ENCODE measurements around the gene TMEM184A. TPM values are rescaled to one million over a fixed set of nuclear protein-coding genes. Genes with fewer than 3 reads are reported as not detected.

The TMEM184A gene
- total and polyA plus RNA-seq, 4 experiments from 2014 or later: not detected

- H3K4me3 Mint-ChIP-seq: no peak overlapping the region
- Histone ChIP-seq H3K4me3 (ENCODE audit: low read length in 2 of 2) (no peak overlapping the region), H3K9me3 (ENCODE audit: control insufficient read depth in 1 of 2, low read length in 2 of 2) (peaks cover 0 to under 1% of the 10 kb centered on the region in 2 donors), H3K4me1 (ENCODE audit: insufficient read depth, low read length) (peaks cover 22% of the 10 kb centered on the region), H3K27me3 (ENCODE audit: insufficient read depth, low read length) (peaks cover 9% of the 10 kb centered on the region), H3K27ac (ENCODE audit: low read depth, low read length) (no peak overlapping the region), H3K36me3 (ENCODE audit: insufficient read depth, low read length) (no peaks in the 10 kb centered on the region)
- H3K4me1 Mint-ChIP-seq: peaks cover 8 to 24% (median 18%) of the 10 kb centered on the region in 4 donors
- intact Hi-C loops (cut with micrococcal nuclease): no loop called here
- no peak for DNase-seq
- ChIA-PET CTCF (ENCODE audit: partially characterized antibody) (no interaction called here), POLR2A (ENCODE audit: partially characterized antibody) (no interaction called here)
- peaks cover 0 to 4% of the 10 kb centered on the region in 2 donors for H3K36me3 Mint-ChIP-seq
- no peak overlapping the region for H3K27ac Mint-ChIP-seq
- H3K9me3 Mint-ChIP-seq: peaks cover 0 to 9% (median 4%) of the 10 kb centered on the region in 8 donors
- peaks cover 36 to 56% of the 10 kb centered on the region in 2 donors for H3K27me3 Mint-ChIP-seq
These were observed 38.0 kb upstream of the TMEM184A start for GRCh38 chr7:1593904-1594421.

DNA sequence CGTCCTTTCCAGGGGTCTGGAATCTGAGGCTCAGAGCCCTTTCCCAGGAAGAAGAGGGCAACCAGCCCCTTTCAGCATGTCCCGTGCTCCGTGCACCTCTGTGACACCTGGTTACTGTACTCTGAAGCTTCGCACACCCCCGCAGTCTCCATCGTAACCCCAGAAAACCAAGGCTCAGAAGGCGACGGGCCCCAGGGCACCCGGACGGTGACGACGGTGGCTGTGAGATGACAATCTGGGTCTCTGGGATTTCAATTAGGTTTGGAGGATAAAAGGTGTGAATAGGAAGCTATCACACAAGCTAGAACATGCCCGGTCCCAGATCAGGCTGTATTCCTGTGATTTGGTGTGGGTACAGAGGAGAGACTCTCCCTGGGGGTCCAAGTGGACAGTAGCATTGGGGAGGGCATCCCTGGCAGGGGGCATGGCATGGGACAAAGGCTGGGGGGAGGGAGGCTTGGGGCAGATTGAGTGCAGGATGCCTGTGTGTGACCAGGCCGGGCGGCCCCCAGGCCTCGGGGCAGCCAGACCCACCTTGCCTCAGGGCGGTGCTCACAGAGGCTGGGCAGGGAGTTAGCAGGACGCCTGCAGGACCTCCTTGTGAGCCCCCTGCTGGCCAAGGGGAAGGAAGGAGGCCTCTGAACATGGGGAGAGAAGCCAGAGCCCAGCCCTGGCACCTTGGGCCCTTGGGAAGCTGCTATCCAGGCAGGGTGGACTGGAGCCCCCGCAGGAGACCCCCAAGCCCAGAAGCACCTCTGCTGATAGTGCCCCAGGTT, 37.3 kb upstream of the TMEM184A start:
- ChIA-PET POLR2A (ENCODE audit: partially characterized antibody) (no interaction called here), CTCF (ENCODE audit: partially characterized antibody) (no interaction called here)
- no peak for DNase-seq

GRCh38 chr7:1592299-1592871, 36.4 kb upstream of the TMEM184A start:
- ChIA-PET POLR2A (ENCODE audit: partially characterized antibody) (no interaction called here), CTCF (ENCODE audit: partially characterized antibody) (no interaction called here)
- intact Hi-C loops (cut with micrococcal nuclease): no loop called here
- Histone ChIP-seq H3K27me3 (ENCODE audit: insufficient read depth, low read length) (peaks cover 9% of the 10 kb centered on the region), H3K27ac (ENCODE audit: low read depth, low read length) (no peak overlapping the region), H3K36me3 (ENCODE audit: insufficient read depth, low read length) (no peaks in the 10 kb centered on the region), H3K9me3 (ENCODE audit: control insufficient read depth in 1 of 2, low read length in 2 of 2) (peaks cover 0 to 4% of the 10 kb centered on the region in 2 donors), H3K4me1 (ENCODE audit: insufficient read depth, low read length) (peaks cover 22% of the 10 kb centered on the region), H3K4me3 (ENCODE audit: low read length in 2 of 2) (no peak overlapping the region)
- Mint-ChIP-seq H3K27ac (peak overlapping the region in 1 of 7 donors; percentile 15), H3K9me3 (peaks cover 0 to 9% (median 3%) of the 10 kb centered on the region in 8 donors), H3K4me3 (peak overlapping the region; percentile 29 to 82 (median 56)), H3K4me1 (peaks cover 8 to 23% (median 17%) of the 10 kb centered on the region in 4 donors), H3K36me3 (peaks cover 0 to 4% of the 10 kb centered on the region in 2 donors), H3K27me3 (peaks cover 36 to 55% of the 10 kb centered on the region in 2 donors)
- DNase-seq: peak in 1 of 5 donors; percentile 8

More for the DNA sequence above, 37.3 kb upstream of the TMEM184A start:
- Mint-ChIP-seq H3K9me3 (peaks cover 0 to 9% (median 4%) of the 10 kb centered on the region in 8 donors), H3K27ac (no peak overlapping the region), H3K4me3 (peak overlapping the region in 4 of 8 donors; percentile 4 to 72 (median 22)), H3K27me3 (peaks cover 36 to 53% of the 10 kb centered on the region in 2 donors), H3K36me3 (peaks cover 0 to 4% of the 10 kb centered on the region in 2 donors), H3K4me1 (peaks cover 8 to 23% (median 17%) of the 10 kb centered on the region in 4 donors)
- Histone ChIP-seq H3K27ac (ENCODE audit: low read depth, low read length) (no peak overlapping the region), H3K27me3 (ENCODE audit: insufficient read depth, low read length) (peaks cover 9% of the 10 kb centered on the region), H3K4me1 (ENCODE audit: insufficient read depth, low read length) (peaks cover 22% of the 10 kb centered on the region), H3K9me3 (ENCODE audit: control insufficient read depth in 1 of 2, low read length in 2 of 2) (peaks cover 0 to 4% of the 10 kb centered on the region in 2 donors), H3K4me3 (ENCODE audit: low read length in 2 of 2) (no peak overlapping the region), H3K36me3 (ENCODE audit: insufficient read depth, low read length) (no peaks in the 10 kb centered on the region)
- intact Hi-C loops (cut with micrococcal nuclease): no loop called here

DNA sequence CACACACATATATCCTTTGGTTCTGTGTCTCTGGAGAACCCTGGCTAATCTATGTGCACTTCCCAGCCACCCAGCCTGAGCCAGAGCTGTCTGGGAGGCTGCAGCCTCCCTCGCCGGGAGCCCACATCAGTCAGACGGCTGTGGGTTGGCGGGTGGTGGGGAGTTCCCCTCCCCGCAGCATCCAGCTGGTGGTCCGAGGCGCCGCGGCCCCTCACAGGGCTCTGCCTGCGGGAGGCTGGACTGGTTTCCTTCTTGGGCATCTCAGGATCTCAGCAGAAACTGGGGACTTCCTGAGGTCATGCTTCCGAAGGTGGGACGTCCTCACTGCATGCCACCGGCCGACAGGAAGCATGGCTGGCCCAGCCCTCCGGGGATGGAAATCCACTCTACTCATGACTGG, 35.9 kb upstream of the TMEM184A start:
- Histone ChIP-seq H3K4me1 (ENCODE audit: insufficient read depth, low read length) (peaks cover 22% of the 10 kb centered on the region), H3K4me3 (ENCODE audit: low read length in 2 of 2) (no peak overlapping the region), H3K9me3 (ENCODE audit: control insufficient read depth in 1 of 2, low read length in 2 of 2) (peaks cover 0 to 4% of the 10 kb centered on the region in 2 donors), H3K27me3 (ENCODE audit: insufficient read depth, low read length) (peaks cover 9% of the 10 kb centered on the region), H3K27ac (ENCODE audit: low read depth, low read length) (no peak overlapping the region), H3K36me3 (ENCODE audit: insufficient read depth, low read length) (no peaks in the 10 kb centered on the region)
- H3K27ac Mint-ChIP-seq: peak overlapping the region in 1 of 7 donors; percentile 68
- peaks cover 0 to 4% of the 10 kb centered on the region in 2 donors for H3K36me3 Mint-ChIP-seq
- H3K27me3 Mint-ChIP-seq: peaks cover 36 to 54% of the 10 kb centered on the region in 2 donors
- H3K9me3 Mint-ChIP-seq: peaks cover 0 to 9% (median 2%) of the 10 kb centered on the region in 8 donors
- no peak for DNase-seq
- H3K4me1 Mint-ChIP-seq: peaks cover 8 to 23% (median 17%) of the 10 kb centered on the region in 4 donors
- ChIA-PET POLR2A (ENCODE audit: partially characterized antibody) (no interaction called here), CTCF (ENCODE audit: partially characterized antibody) (interaction anchor here (1.1 kb wide), 1 partner anchor 12 kb away, joined by 3 read pairs; no protein-coding TSS in a partner anchor)
- intact Hi-C loops (cut with micrococcal nuclease): no loop called here
- peak overlapping the region in 6 of 8 donors; percentile 20 to 82 (median 48) for H3K4me3 Mint-ChIP-seq

DNA sequence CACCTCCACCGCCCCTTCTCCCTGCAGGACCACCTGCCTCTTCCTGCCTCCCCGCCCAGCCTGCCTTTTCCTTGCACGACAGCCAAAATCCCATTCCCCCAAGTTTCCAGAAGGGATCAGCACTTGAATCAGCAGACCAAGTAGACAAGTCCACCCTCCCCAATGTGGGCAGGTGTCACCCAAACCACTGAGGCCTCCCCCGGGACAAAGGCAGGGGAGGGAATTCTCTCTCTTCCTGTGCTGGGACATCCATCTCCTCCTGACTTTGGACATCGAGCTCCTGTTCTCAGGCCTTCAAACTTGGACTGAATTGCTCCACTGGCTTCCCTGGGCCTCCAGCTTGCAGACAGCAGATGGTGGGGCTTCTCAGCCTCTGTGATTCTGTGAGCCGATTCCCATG, 35.4 kb upstream of the TMEM184A start:
- DNase-seq: no peak
- ChIA-PET POLR2A (ENCODE audit: partially characterized antibody) (no interaction called here), CTCF (ENCODE audit: partially characterized antibody) (interaction anchor here (1.1 kb wide), 1 partner anchor 12 kb away, joined by 3 read pairs; no protein-coding TSS in a partner anchor)
- H3K4me3 Mint-ChIP-seq: peak overlapping the region in 2 of 8 donors; percentile 15 to 59
- H3K36me3 ChIP-seq (ENCODE audit: insufficient read depth, low read length): no peaks in the 10 kb centered on the region
- H3K9me3 Mint-ChIP-seq: peaks cover 0 to 9% (median 2%) of the 10 kb centered on the region in 8 donors
- intact Hi-C loops (cut with micrococcal nuclease): no loop called here
- H3K27ac ChIP-seq (ENCODE audit: low read depth, low read length): no peak overlapping the region
- H3K27ac Mint-ChIP-seq: no peak overlapping the region
- H3K27me3 ChIP-seq (ENCODE audit: insufficient read depth, low read length): peaks cover 9% of the 10 kb centered on the region
- H3K36me3 Mint-ChIP-seq: peaks cover 0 to 4% of the 10 kb centered on the region in 2 donors
- peaks cover 8 to 23% (median 17%) of the 10 kb centered on the region in 4 donors for H3K4me1 Mint-ChIP-seq
- H3K4me3 ChIP-seq (ENCODE audit: low read length in 2 of 2): no peak overlapping the region
- peaks cover 33 to 50% of the 10 kb centered on the region in 2 donors for H3K27me3 Mint-ChIP-seq
- H3K4me1 ChIP-seq (ENCODE audit: insufficient read depth, low read length): peaks cover 22% of the 10 kb centered on the region
- peaks cover 0 to 4% of the 10 kb centered on the region in 2 donors for H3K9me3 ChIP-seq (ENCODE audit: control insufficient read depth in 1 of 2, low read length in 2 of 2)

DNA sequence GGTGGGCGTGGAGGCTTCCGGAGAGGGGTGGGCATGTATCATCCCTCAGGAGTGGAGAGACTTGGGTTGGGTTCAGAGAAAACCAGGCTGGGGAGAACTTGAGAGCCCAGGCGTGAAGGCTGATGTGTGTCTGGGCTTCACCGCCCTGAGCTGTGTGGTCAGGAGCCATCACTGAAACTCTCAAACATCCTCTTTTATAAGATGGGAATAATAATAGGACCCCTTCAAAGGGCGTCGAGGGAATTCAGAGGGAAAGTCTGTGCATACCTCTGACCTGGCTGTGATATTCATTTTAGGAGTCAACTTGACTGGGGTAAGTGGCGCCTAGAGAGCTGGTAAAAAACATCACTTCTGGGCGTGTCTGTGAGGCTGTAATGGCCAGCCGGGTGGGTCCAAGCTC, 34.9 kb upstream of the TMEM184A start:
- DNase-seq: no peak
- ChIA-PET CTCF (ENCODE audit: partially characterized antibody) (interaction anchor here (1.1 kb wide), 1 partner anchor 13 kb away, joined by 3 read pairs; no protein-coding TSS in a partner anchor), POLR2A (ENCODE audit: partially characterized antibody) (no interaction called here)
- Mint-ChIP-seq H3K36me3 (peaks cover 0 to 4% of the 10 kb centered on the region in 2 donors), H3K27me3 (peaks cover 28 to 49% of the 10 kb centered on the region in 2 donors), H3K27ac (no peak overlapping the region), H3K4me3 (no peak overlapping the region), H3K9me3 (peaks cover 0 to 9% (median 2%) of the 10 kb centered on the region in 8 donors), H3K4me1 (peaks cover 8 to 23% (median 17%) of the 10 kb centered on the region in 4 donors)
- H3K4me3 ChIP-seq (ENCODE audit: low read length in 2 of 2): no peak overlapping the region
- no peak overlapping the region for H3K27ac ChIP-seq (ENCODE audit: low read depth, low read length)
- H3K4me1 ChIP-seq (ENCODE audit: insufficient read depth, low read length): peaks cover 22% of the 10 kb centered on the region
- H3K9me3 ChIP-seq (ENCODE audit: control insufficient read depth in 1 of 2, low read length in 2 of 2): peaks cover 0 to 4% of the 10 kb centered on the region in 2 donors
- H3K36me3 ChIP-seq (ENCODE audit: insufficient read depth, low read length): no peaks in the 10 kb centered on the region
- intact Hi-C loops (cut with micrococcal nuclease): no loop called here
- H3K27me3 ChIP-seq (ENCODE audit: insufficient read depth, low read length): peaks cover 9% of the 10 kb centered on the region

DNA sequence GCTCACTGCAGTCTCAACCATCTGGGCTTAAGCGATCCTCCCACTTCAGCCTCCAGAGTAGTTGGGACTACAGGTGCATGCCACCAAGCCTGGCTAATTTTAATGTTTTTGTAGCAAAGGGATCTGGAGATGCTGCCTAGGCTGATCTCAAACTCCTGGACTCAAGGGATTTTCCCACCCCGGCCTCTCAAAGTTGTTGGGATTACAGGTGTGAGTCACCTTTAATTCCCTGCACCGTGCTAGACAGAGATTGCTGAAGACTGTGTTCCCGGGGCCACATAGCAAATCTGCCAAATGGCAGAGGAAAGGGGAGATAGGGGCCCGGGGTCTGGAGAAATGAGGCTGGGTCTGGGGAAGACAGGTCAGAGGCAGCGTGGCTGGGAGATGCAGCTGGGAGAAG, 34.5 kb upstream of the TMEM184A start:
- no peaks in the 10 kb centered on the region for H3K36me3 ChIP-seq (ENCODE audit: insufficient read depth, low read length)
- CTCF ChIA-PET (ENCODE audit: partially characterized antibody): no interaction called here
- H3K4me1 ChIP-seq (ENCODE audit: insufficient read depth, low read length): peaks cover 22% of the 10 kb centered on the region
- intact Hi-C loops (cut with micrococcal nuclease): no loop called here
- H3K4me1 Mint-ChIP-seq: peaks cover 8 to 23% (median 17%) of the 10 kb centered on the region in 4 donors
- peaks cover 0 to 4% of the 10 kb centered on the region in 2 donors for H3K9me3 ChIP-seq (ENCODE audit: control insufficient read depth in 1 of 2, low read length in 2 of 2)
- H3K27ac ChIP-seq (ENCODE audit: low read depth, low read length): no peak overlapping the region
- peaks cover 0 to 9% (median 2%) of the 10 kb centered on the region in 8 donors for H3K9me3 Mint-ChIP-seq
- POLR2A ChIA-PET (ENCODE audit: partially characterized antibody): no interaction called here
- H3K4me3 ChIP-seq (ENCODE audit: low read length in 2 of 2): no peak overlapping the region
- H3K27me3 ChIP-seq (ENCODE audit: insufficient read depth, low read length): peaks cover 9% of the 10 kb centered on the region
- peaks cover 28 to 46% of the 10 kb centered on the region in 2 donors for H3K27me3 Mint-ChIP-seq
- H3K27ac Mint-ChIP-seq: no peak overlapping the region
- peaks cover 0 to 4% of the 10 kb centered on the region in 2 donors for H3K36me3 Mint-ChIP-seq
- DNase-seq: no peak
- H3K4me3 Mint-ChIP-seq: no peak overlapping the region

All from CD4-positive, alpha-beta memory T cell (primary cell).